Measurements from ENCODE around the gene CXCL3.

Gene CXCL3

GRCh38 chr4:74054483-74055047, 16.1 kb upstream of the CXCL3 start:
- peak in 1 of 2 experiments; percentile 10 for DNase-seq (ENCODE audit: low read depth in 1 of 2, low spot score in 1 of 2)
- Histone ChIP-seq H3K27me3 (ENCODE audit: insufficient read depth, poor library complexity, severe bottlenecking) (no peaks in the 10 kb centered on the region), H3K4me3 (replicated peaks; ENCODE audit: insufficient read depth, low read length) (no peak overlapping the region), H3K27ac (replicated peaks) (no peak overlapping the region)
- TF ChIP-seq SPI1 (IDR thresholded peaks at IDR 0.05; ENCODE audit: borderline replicate concordance, low read depth): peak; percentile 53; the same call in 1 of the 2 replicates
- no peak for TF ChIP-seq GABPA (IDR thresholded peaks at IDR 0.05; ENCODE audit: low read depth)

GRCh38 chr4:74047152-74047551, 8.7 kb upstream of the CXCL3 start:
- Histone ChIP-seq H3K27me3 (ENCODE audit: insufficient read depth, poor library complexity, severe bottlenecking) (no peaks in the 10 kb centered on the region), H3K4me3 (replicated peaks; ENCODE audit: insufficient read depth, low read length) (no peak overlapping the region), H3K27ac (replicated peaks) (no peak overlapping the region)
- TF ChIP-seq POLR2AphosphoS5 (IDR thresholded peaks at IDR 0.05; ENCODE audit: low read depth) (no peak), CTCF (IDR thresholded peaks at IDR 0.05; ENCODE audit: insufficient read depth, low read length) (no peak), SPI1 (IDR thresholded peaks at IDR 0.05; ENCODE audit: borderline replicate concordance, low read depth) (no peak), GABPA (IDR thresholded peaks at IDR 0.05; ENCODE audit: low read depth) (no peak)
- TF ChIP-seq, protein P1, sequence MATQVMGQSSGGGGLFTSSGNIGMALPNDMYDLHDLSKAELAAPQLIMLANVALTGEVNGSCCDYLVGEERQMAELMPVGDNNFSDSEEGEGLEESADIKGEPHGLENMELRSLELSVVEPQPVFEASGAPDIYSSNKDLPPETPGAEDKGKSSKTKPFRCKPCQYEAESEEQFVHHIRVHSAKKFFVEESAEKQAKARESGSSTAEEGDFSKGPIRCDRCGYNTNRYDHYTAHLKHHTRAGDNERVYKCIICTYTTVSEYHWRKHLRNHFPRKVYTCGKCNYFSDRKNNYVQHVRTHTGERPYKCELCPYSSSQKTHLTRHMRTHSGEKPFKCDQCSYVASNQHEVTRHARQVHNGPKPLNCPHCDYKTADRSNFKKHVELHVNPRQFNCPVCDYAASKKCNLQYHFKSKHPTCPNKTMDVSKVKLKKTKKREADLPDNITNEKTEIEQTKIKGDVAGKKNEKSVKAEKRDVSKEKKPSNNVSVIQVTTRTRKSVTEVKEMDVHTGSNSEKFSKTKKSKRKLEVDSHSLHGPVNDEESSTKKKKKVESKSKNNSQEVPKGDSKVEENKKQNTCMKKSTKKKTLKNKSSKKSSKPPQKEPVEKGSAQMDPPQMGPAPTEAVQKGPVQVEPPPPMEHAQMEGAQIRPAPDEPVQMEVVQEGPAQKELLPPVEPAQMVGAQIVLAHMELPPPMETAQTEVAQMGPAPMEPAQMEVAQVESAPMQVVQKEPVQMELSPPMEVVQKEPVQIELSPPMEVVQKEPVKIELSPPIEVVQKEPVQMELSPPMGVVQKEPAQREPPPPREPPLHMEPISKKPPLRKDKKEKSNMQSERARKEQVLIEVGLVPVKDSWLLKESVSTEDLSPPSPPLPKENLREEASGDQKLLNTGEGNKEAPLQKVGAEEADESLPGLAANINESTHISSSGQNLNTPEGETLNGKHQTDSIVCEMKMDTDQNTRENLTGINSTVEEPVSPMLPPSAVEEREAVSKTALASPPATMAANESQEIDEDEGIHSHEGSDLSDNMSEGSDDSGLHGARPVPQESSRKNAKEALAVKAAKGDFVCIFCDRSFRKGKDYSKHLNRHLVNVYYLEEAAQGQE (IDR thresholded peaks at IDR 0.05; ENCODE audit: insufficient replicate concordance, low read depth): no peak
- DNase-seq (ENCODE audit: low read depth in 1 of 2, low spot score in 1 of 2): no peak

DNA sequence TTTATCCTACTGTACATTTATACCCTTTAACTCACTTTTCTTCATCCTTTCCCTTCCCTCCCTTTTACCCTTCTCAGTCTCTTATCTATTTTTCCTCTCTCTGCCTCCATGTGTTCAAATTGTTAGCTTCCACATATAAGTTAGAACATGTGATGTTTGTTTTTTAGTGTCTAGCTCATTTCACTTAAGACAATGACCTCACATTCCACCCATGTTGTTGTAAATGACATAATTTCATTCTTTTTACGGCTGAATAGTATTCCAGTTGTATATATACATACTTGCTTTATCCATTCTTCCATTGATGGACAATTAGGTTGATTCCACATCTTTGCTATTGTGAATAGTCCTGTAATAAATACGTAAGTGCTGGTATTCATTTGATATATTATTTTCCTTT, 7.3 kb upstream of the CXCL3 start:
- no peaks in the 10 kb centered on the region for H3K27me3 ChIP-seq (ENCODE audit: insufficient read depth, poor library complexity, severe bottlenecking)
- TF ChIP-seq SPI1 (IDR thresholded peaks at IDR 0.05; ENCODE audit: borderline replicate concordance, low read depth): no peak
- no peak overlapping the region for H3K27ac ChIP-seq (replicated peaks)
- no peak overlapping the region for H3K4me3 ChIP-seq (replicated peaks; ENCODE audit: insufficient read depth, low read length)
- DNase-seq (ENCODE audit: low read depth in 1 of 2, low spot score in 1 of 2): no peak

- Histone ChIP-seq H3K27ac (replicated peaks) (no peak overlapping the region), H3K27me3 (ENCODE audit: insufficient read depth, poor library complexity, severe bottlenecking) (no peaks in the 10 kb centered on the region), H3K4me3 (replicated peaks; ENCODE audit: insufficient read depth, low read length) (no peak overlapping the region)
- no peak for TF ChIP-seq POLR2AphosphoS5 (IDR thresholded peaks at IDR 0.05; ENCODE audit: low read depth)
- no peak for TF ChIP-seq SPI1 (IDR thresholded peaks at IDR 0.05; ENCODE audit: borderline replicate concordance, low read depth)
- TF ChIP-seq GABPA (IDR thresholded peaks at IDR 0.05; ENCODE audit: low read depth): no peak
- TF ChIP-seq, protein P1 (IDR thresholded peaks at IDR 0.05; ENCODE audit: insufficient replicate concordance, low read depth): no peak
- no peak for TF ChIP-seq CTCF (IDR thresholded peaks at IDR 0.05; ENCODE audit: insufficient read depth, low read length)
- no peak for DNase-seq (ENCODE audit: low read depth in 1 of 2, low spot score in 1 of 2)
Observed at GRCh38 chr4:74045247-74045646, 6.8 kb upstream of the CXCL3 start.

DNA sequence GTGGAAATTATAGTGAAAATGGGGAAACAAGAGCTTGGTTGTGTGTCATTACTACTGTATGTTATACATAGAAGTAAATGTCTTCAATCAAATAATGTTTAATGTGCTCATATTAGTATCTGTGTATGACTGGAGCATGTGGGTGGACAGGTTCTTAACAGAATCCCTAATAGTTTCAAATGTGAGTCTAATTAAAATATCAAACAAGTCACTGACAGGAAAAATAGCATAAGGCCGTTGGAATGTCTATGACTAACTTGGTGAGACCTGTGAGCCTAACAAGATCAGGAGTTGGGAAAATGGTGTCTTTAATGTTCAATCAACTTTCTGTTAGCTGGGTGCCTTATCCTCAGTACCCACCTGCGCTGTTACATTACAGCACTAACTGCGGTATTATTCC, 6.2 kb upstream of the CXCL3 start:
- H3K4me3 ChIP-seq (replicated peaks; ENCODE audit: insufficient read depth, low read length): no peak overlapping the region
- H3K27ac ChIP-seq (replicated peaks): no peak overlapping the region
- no peak for TF ChIP-seq SPI1 (IDR thresholded peaks at IDR 0.05; ENCODE audit: borderline replicate concordance, low read depth)
- TF ChIP-seq GABPA (IDR thresholded peaks at IDR 0.05; ENCODE audit: low read depth): no peak
- TF ChIP-seq, protein P1 (IDR thresholded peaks at IDR 0.05; ENCODE audit: insufficient replicate concordance, low read depth): no peak
- TF ChIP-seq CTCF (IDR thresholded peaks at IDR 0.05; ENCODE audit: insufficient read depth, low read length): no peak
- no peak for TF ChIP-seq POLR2AphosphoS5 (IDR thresholded peaks at IDR 0.05; ENCODE audit: low read depth)
- no peaks in the 10 kb centered on the region for H3K27me3 ChIP-seq (ENCODE audit: insufficient read depth, poor library complexity, severe bottlenecking)
- no peak for DNase-seq (ENCODE audit: low read depth in 1 of 2, low spot score in 1 of 2)
